Left ventricle myocardium inferior (tissue), 1 donor: Measurements from ENCODE around the gene SEZ6L2. TPM values are rescaled to one million over a fixed set of nuclear protein-coding genes. Genes with fewer than 3 reads are reported as not detected.
"Not testable (repeated sequence)": the region's sequence is repeated elsewhere in the genome, so short reads cannot be mapped to it uniquely, and the experiment has no call there.

ENCODE experiments used
- DNase-seq: peaks from one replicate; pipeline ENCODE4 v3.0.0-alpha.2; 2020
- H3K27ac ChIP-seq: fragments of 200-600 bp; replicated peaks from 2 replicates; pipeline ENCODE4 v1.8.0; 2021
- H3K27me3 ChIP-seq: fragments of 200-600 bp; 2 replicates; pipeline ENCODE4 v1.8.0; 2021; ENCODE audit warnings: low read depth
- H3K36me3 ChIP-seq: fragments of 200-600 bp; 2 replicates; pipeline ENCODE4 v1.8.0; 2021
- H3K4me1 ChIP-seq: fragments of 200-600 bp; 2 replicates; pipeline ENCODE4 v1.8.0; 2021
- H3K4me3 ChIP-seq: fragments of 200-600 bp; 2 replicates; pipeline ENCODE4 v1.8.0; 2021; ENCODE audit warnings: mild to moderate bottlenecking, moderate library complexity
- H3K9me3 ChIP-seq: fragments of 200-600 bp; replicated peaks from 2 replicates; pipeline ENCODE4 v1.8.0; 2021
- CTCF ChIP-seq: fragments of 200-600 bp; IDR thresholded peaks from 2 replicates; pipeline ENCODE4 v1.8.0; 2021; ENCODE audit warnings: antibody characterized with exemption, mild to moderate bottlenecking, borderline replicate concordance
- intact Hi-C: fragments of 100-400 bp; cut with micrococcal nuclease; formaldehyde crosslinking; loops from one replicate; pipeline ENCODE4 v1.11.0; 2022
- total RNA-seq: library from RNA; stranded (reverse); fragmentation: NEBNext Ultra II Directional; extraction: Animal tissue kit (Norgen Biotek cat#: 25700); gene quantifications from one replicate; pipeline ENCODE4 v1.2.1, GENCODE V29; 2021
- donor health status: DM: no; HTN: yes; CAD: no; lungs with severe emphysema.

The SEZ6L2 gene
- total RNA-seq, 1 donor from 2014 or later = 0.38 TPM

GRCh38 chr16:29892458-29892813 lies 6.9 kb downstream of the SEZ6L2 start:
- DNase-seq = no peak
- Histone ChIP-seq H3K27ac (no peak overlapping the region), H3K4me1 (no peaks in the 10 kb centered on the region), H3K36me3 (no peaks in the 10 kb centered on the region), H3K4me3 (no peak overlapping the region), H3K9me3 (no peaks in the 10 kb centered on the region), H3K27me3 (peaks cover 33% of the 10 kb centered on the region)
- TF ChIP-seq CTCF = no peak
- intact Hi-C loops = no loop called here

DNA sequence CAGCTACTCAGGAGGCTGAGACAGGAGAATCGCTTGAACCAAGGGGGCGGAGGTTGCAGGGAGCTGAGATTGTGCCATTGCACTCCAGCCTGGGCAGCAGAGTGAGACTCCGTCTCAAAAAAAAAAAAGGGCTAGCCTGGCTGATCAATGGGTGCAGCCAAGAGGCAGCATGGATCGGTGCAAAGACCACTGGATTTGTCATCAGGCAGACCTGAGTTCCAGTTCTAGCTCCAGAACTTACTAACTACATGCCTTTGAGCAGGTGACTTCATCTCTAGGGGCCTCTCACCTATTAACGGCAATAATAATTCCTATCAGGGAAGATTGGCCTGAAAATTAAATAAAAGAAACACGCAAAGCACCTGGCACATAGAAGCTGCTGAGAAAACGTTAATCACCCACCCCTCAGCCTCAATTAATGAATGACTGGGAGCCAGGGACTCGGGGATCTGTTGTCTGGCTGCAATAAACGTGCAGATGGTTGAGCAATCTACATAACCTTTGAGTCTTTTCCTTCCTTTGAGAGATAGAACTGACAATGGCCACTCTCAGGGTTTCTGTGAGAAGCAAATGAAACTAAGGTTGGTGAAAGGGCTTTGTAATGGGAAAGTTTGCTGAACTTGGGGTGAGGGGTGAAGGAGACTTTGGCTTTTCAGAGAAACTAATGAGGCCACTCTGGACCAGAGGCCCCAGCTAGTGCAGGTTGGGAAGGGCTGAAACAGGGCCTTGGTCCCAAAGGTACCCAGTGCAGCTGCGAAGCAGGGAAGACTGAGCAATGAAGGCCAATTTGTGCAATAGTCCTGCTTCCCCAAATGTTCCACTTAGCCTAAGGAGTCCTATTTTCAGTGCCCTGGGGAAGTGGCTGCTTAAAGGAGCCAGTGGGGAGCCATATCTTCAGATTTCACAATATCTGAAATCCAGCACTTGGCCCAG lies 7.6 kb downstream of the SEZ6L2 start:
- H3K27ac ChIP-seq = no peak overlapping the region
- H3K36me3 ChIP-seq = no peaks in the 10 kb centered on the region
- H3K4me1 ChIP-seq = no peaks in the 10 kb centered on the region
- no peaks in the 10 kb centered on the region for H3K9me3 ChIP-seq
- no peak for DNase-seq
- intact Hi-C loops = no loop called here
- peaks cover 27% of the 10 kb centered on the region for H3K27me3 ChIP-seq
- no peak overlapping the region for H3K4me3 ChIP-seq
- no peak for TF ChIP-seq CTCF

DNA sequence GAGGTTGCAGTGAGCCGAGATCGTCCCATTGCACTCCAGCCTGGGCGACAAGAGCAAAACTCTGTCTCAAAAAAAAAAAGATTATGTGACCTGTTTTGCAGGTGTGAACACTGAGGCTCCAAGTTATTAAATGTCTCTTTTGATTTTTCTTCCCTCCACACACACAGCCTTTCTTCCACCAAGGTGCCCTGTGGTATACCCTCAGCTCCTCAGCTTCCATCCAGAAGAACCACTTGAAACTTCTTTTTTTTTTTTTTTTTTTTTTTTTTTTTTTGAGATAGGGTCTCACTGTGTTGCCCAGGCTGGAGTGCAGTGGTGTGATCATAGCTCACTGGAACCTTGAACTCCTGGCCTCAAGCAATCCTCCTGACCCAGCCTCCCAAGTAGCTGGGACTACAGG lies 10.0 kb downstream of the SEZ6L2 start:
- H3K36me3 ChIP-seq, intact Hi-C loops, H3K27ac ChIP-seq, H3K4me1 ChIP-seq, H3K9me3 ChIP-seq, DNase-seq, H3K4me3 ChIP-seq: not testable (repeated sequence)
- H3K27me3 ChIP-seq = peaks cover 21% of the 10 kb centered on the region

DNA sequence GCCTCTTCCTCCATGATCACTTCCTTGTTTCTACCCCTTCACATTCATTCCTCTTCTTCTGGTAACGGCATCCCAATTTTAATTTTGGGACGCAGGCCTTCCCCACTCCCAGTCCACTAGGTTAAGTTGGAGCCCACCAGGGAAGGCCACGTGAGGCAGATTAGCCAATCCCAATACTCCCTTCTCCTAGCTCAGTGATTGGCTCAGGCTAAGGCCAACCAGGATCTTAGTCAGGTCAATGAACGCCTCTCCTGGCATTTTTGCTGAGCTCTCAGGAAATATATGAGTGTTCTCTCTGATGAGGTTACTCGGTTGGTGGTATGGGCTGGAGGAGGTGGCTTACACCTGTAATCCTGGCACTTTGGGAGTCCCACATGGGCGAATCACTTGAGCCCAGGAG lies 15.4 kb downstream of the SEZ6L2 start:
- H3K27me3 ChIP-seq = peaks cover 38% of the 10 kb centered on the region
- intact Hi-C loops = no loop called here

GRCh38 chr16:29881050-29881449 lies 18.3 kb downstream of the SEZ6L2 start:
- intact Hi-C loops = no loop called here
- Histone ChIP-seq H3K36me3 (no peaks in the 10 kb centered on the region), H3K4me1 (peaks cover 10% of the 10 kb centered on the region), H3K27me3 (peaks cover 56% of the 10 kb centered on the region), H3K27ac (no peak overlapping the region), H3K4me3 (no peak overlapping the region), H3K9me3 (no peaks in the 10 kb centered on the region)
- DNase-seq = no peak
- no peak for TF ChIP-seq CTCF

More for the DNA sequence above, 15.4 kb downstream of the SEZ6L2 start:
- no peak for DNase-seq
- no peak overlapping the region for H3K27ac ChIP-seq
- H3K4me1 ChIP-seq = no peaks in the 10 kb centered on the region
- no peak for TF ChIP-seq CTCF
- no peak overlapping the region for H3K4me3 ChIP-seq
- H3K9me3 ChIP-seq = no peaks in the 10 kb centered on the region
- H3K36me3 ChIP-seq = no peaks in the 10 kb centered on the region

- no peak overlapping the region for H3K27ac ChIP-seq
- no peak overlapping the region for H3K4me3 ChIP-seq
- H3K4me1 ChIP-seq = peaks cover 10% of the 10 kb centered on the region
- no peak for TF ChIP-seq CTCF
- DNase-seq = no peak
- no peaks in the 10 kb centered on the region for H3K9me3 ChIP-seq
- no peaks in the 10 kb centered on the region for H3K36me3 ChIP-seq
- H3K27me3 ChIP-seq = peaks cover 62% of the 10 kb centered on the region
- intact Hi-C loops = no loop called here
These were observed 21.2 kb downstream of the SEZ6L2 start for GRCh38 chr16:29878172-29878571.
